ENCODE data around the gene MGARP. TPM values are rescaled to one million over a fixed set of nuclear protein-coding genes. Genes with fewer than 3 reads are reported as not detected.
A peak's percentile ranks its signal among the peaks of the same experiment; 100 is the strongest.

The MGARP gene
- total RNA-seq, 2 donors from 2014 or later, result 0.73 to 3.7 TPM

GRCh38 chr4:139243448-139244365 lies 36.3 kb downstream of the MGARP start:
- Histone ChIP-seq H3K4me3 (no peak overlapping the region), H3K36me3 (no peaks in the 10 kb centered on the region), H3K9me3 (no peaks in the 10 kb centered on the region), H3K27me3 (replicated peaks; ENCODE audit: insufficient read depth) (no peaks in the 10 kb centered on the region), H3K27ac (peak overlapping the region; percentile 56 to 59), H3K4me1 (replicated peaks) (no peaks in the 10 kb centered on the region)
- intact Hi-C loops (cut with DNase I), result no loop called here
- WGBS, result 81% methylated on average over 12 of the region's 12 CpGs
- TF ChIP-seq CTCF (IDR thresholded peaks at IDR 0.05), result no peak
- peak; percentile 79 for TF ChIP-seq POLR2AphosphoS5 (IDR thresholded peaks at IDR 0.05)
- peak; percentile 36 for DNase-seq (ENCODE audit: low spot score)

- Histone ChIP-seq H3K4me1 (replicated peaks) (no peaks in the 10 kb centered on the region), H3K36me3 (no peaks in the 10 kb centered on the region), H3K27me3 (replicated peaks; ENCODE audit: insufficient read depth) (no peaks in the 10 kb centered on the region), H3K4me3 (no peak overlapping the region), H3K27ac (no peak overlapping the region), H3K9me3 (no peaks in the 10 kb centered on the region)
- DNase-seq (ENCODE audit: low spot score), result no peak
- WGBS, result 79% methylated on average over 2 of the region's 2 CpGs
- TF ChIP-seq POLR2AphosphoS5 (IDR thresholded peaks at IDR 0.05) (no peak), POLR2A (IDR thresholded peaks at IDR 0.05) (no peak), CTCF (IDR thresholded peaks at IDR 0.05) (no peak)
- intact Hi-C loops (cut with DNase I), result no loop called here
These were observed 37.4 kb downstream of the MGARP start for GRCh38 chr4:139242511-139243051.

- H3K27me3 ChIP-seq (replicated peaks; ENCODE audit: insufficient read depth), result no peaks in the 10 kb centered on the region
- no peaks in the 10 kb centered on the region for H3K36me3 ChIP-seq
- DNase-seq (ENCODE audit: low spot score), result no peak
- TF ChIP-seq CTCF (IDR thresholded peaks at IDR 0.05), result no peak
- TF ChIP-seq POLR2A (IDR thresholded peaks at IDR 0.05), result no peak
- no peak for TF ChIP-seq POLR2AphosphoS5 (IDR thresholded peaks at IDR 0.05)
- WGBS, result 96% methylated on average over 12 of the region's 12 CpGs
- H3K27ac ChIP-seq, result no peak overlapping the region
- H3K9me3 ChIP-seq, result no peaks in the 10 kb centered on the region
- H3K4me3 ChIP-seq, result no peak overlapping the region
- H3K4me1 ChIP-seq (replicated peaks), result no peaks in the 10 kb centered on the region
- intact Hi-C loops (cut with DNase I), result no loop called here
These were observed 38.3 kb downstream of the MGARP start for GRCh38 chr4:139241784-139242151.

- intact Hi-C loops (cut with DNase I), result no loop called here
- H3K36me3 ChIP-seq, result no peaks in the 10 kb centered on the region
- no peak for DNase-seq (ENCODE audit: low spot score)
- H3K27ac ChIP-seq, result no peak overlapping the region
- 87% methylated on average over 11 of the region's 11 CpGs for WGBS
- no peaks in the 10 kb centered on the region for H3K9me3 ChIP-seq
- H3K27me3 ChIP-seq (replicated peaks; ENCODE audit: insufficient read depth), result no peaks in the 10 kb centered on the region
- TF ChIP-seq CTCF (IDR thresholded peaks at IDR 0.05), result no peak
- TF ChIP-seq POLR2AphosphoS5 (IDR thresholded peaks at IDR 0.05), result no peak
- TF ChIP-seq POLR2A (IDR thresholded peaks at IDR 0.05), result no peak
- no peak overlapping the region for H3K4me3 ChIP-seq
- H3K4me1 ChIP-seq (replicated peaks), result no peaks in the 10 kb centered on the region
These were observed 38.8 kb downstream of the MGARP start for GRCh38 chr4:139241086-139241783.

Data from prostate gland (tissue), 2 donors.